Panc1 (cell line): ENCODE data around the gene NEK5. TPM values are rescaled to one million over a fixed set of nuclear protein-coding genes. Genes with fewer than 3 reads are reported as not detected.
"Not testable (repeated sequence)": the region's sequence is repeated elsewhere in the genome, so short reads cannot be mapped to it uniquely, and the experiment has no call there.

Source experiments
- ATAC-seq: fragments of 200-7000 bp; cut with Tn5 transposase; 2 replicates; pipeline ENCODE4 v1.9.1; 2020; ENCODE audit warnings: mild to moderate bottlenecking, moderate library complexity
- BruUV-seq: library from RNA; stranded (reverse); fragments of 400-500 nt; replicated peaks from 2 replicates; lab custom pipeline; 2021; lab: Mats Ljungman, UMichigan
- CTCF ChIA-PET: fragments of 300-600 bp; sonication (Branson Sonifier 250); formaldehyde crosslinking; loops from one replicate; lab custom pipeline; 2022; ENCODE audit warnings: antibody characterized with exemption; lab: Charles Lee
- POLR2A ChIA-PET: fragments of 300-600 bp; sonication (Branson Sonifier 250); formaldehyde crosslinking; loops from one replicate; lab custom pipeline; 2022; ENCODE audit warnings: antibody characterized with exemption; lab: Charles Lee
- DNase-seq: peaks from one replicate; pipeline ENCODE4 v3.0.0-alpha.2; 2010; ENCODE audit warnings: low read depth, low spot score
- H3K27ac ChIP-seq: 2 replicates; pipeline ENCODE4 v1.5.1; 2011; ENCODE audit warnings: mild to moderate bottlenecking, low read length, inconsistent platforms
- H3K27me3 ChIP-seq: fragments of 200-500 bp; sonication (Bioruptor generic); 2 replicates; pipeline ENCODE4 v1.6.0; 2014; ENCODE audit warnings: low read length, inconsistent platforms; ENCODE audit not compliant: control insufficient read depth, insufficient read depth
- H3K36me3 ChIP-seq: fragments of 200-500 bp; sonication (Bioruptor generic); 2 replicates; pipeline ENCODE4 v1.5.1; 2014; ENCODE audit warnings: inconsistent platforms, mild to moderate bottlenecking, low read length, moderate library complexity; ENCODE audit not compliant: control insufficient read depth, insufficient read depth
- H3K4me1 ChIP-seq: 2 replicates; pipeline ENCODE4 v1.5.1; 2011; ENCODE audit warnings: inconsistent platforms, mild to moderate bottlenecking, low read length, moderate library complexity; ENCODE audit not compliant: control insufficient read depth, insufficient read depth
- H3K4me3 ChIP-seq, 2 experiments: 2 replicates each; pipeline ENCODE4 v1.5.1; 2011 to 2012; ENCODE audit warnings: low read depth in 2 of 2, low read length in 2 of 2, mild to moderate bottlenecking in 2 of 2, inconsistent platforms in 1 of 2, moderate library complexity in 1 of 2
- H3K9me3 ChIP-seq: fragments of 200-500 bp; sonication (Bioruptor generic); 2 replicates; pipeline ENCODE4 v1.5.1; 2014; ENCODE audit warnings: low read depth, mild to moderate bottlenecking, inconsistent platforms, low read length, moderate library complexity; ENCODE audit not compliant: control insufficient read depth, insufficient read depth
- CTCF ChIP-seq: fragments of 450-650 bp; IDR thresholded peaks from 2 replicates; pipeline ENCODE4 v1.5.1; 2017; ENCODE audit warnings: mild to moderate bottlenecking
- POLR2AphosphoS5 ChIP-seq: IDR thresholded peaks from 2 replicates; pipeline ENCODE4 v1.6.1; 2012; ENCODE audit warnings: mild to moderate bottlenecking, low read depth, low read length, moderate library complexity
- REST ChIP-seq, 2 experiments: IDR thresholded peaks; 2 replicates each; pipeline ENCODE4 v1.6.1; 2011 to 2012; ENCODE audit warnings: low read depth in 2 of 2, control low read depth in 1 of 2, low read length in 1 of 2, mild to moderate bottlenecking in 1 of 2, moderate library complexity in 1 of 2; ENCODE audit not compliant: insufficient read depth in 1 of 2
- SIN3A ChIP-seq: IDR thresholded peaks from 2 replicates; pipeline ENCODE4 v1.6.1; 2012; ENCODE audit warnings: low read depth, mild to moderate bottlenecking, low read length, moderate library complexity, borderline replicate concordance; ENCODE audit not compliant: insufficient read depth
- TCF7L2 ChIP-seq: IDR thresholded peaks from 2 replicates; pipeline ENCODE4 v1.6.1; 2011; ENCODE audit warnings: mild to moderate bottlenecking, low read depth, low read length, inconsistent platforms
- in situ Hi-C: cut with HindIII; loops from 2 replicates; pipeline ENCODE4 v1.10.0; 2016; ENCODE audit warnings: low sequenced_read_pairs, low pct_unique_long_range_greater_than_20kb
- intact Hi-C: fragments of 100-400 bp; cut with micrococcal nuclease; formaldehyde crosslinking; loops from one replicate; pipeline ENCODE4 v1.10.0; 2022; ENCODE audit not compliant: unreplicated experiment
- total RNA-seq: library from RNA; stranded (reverse); gene quantifications from one replicate; pipeline ENCODE4 v1.2.1, GENCODE V29; 2021; ENCODE audit not compliant: unreplicated experiment

NEK5 gene
- total RNA-seq, 1 experiment from 2014 or later, result 0.08 TPM

GRCh38 chr13:52164989-52165388, 36.1 kb upstream of the NEK5 start:
- intact Hi-C loops, result no loop called here
- no peaks in the 10 kb centered on the region for H3K36me3 ChIP-seq

GRCh38 chr13:52163878-52164277, 35.0 kb upstream of the NEK5 start:
- BruUV-seq, H3K27ac ChIP-seq, POLR2A ChIA-PET, H3K9me3 ChIP-seq, H3K36me3 ChIP-seq, ATAC-seq, DNase-seq, CTCF ChIA-PET, H3K4me3 ChIP-seq, in situ Hi-C loops, H3K4me1 ChIP-seq, H3K27me3 ChIP-seq, intact Hi-C loops: not testable (repeated sequence)

More at GRCh38 chr13:52164989-52165388, 36.1 kb upstream of the NEK5 start:
- H3K4me1 ChIP-seq, result no peaks in the 10 kb centered on the region
- POLR2A ChIA-PET, result interaction anchor here (0.6 kb wide), 1 partner anchor 22 kb away, joined by 3 read pairs; no protein-coding TSS in a partner anchor
- H3K27me3 ChIP-seq, result no peaks in the 10 kb centered on the region
- no peak overlapping the region for H3K4me3 ChIP-seq
- ATAC-seq (no peak), DNase-seq (no peak)
- BruUV-seq, result no TSS peak
- in situ Hi-C loops, result no loop called here
- H3K27ac ChIP-seq, result no peak overlapping the region
- CTCF ChIA-PET, result no interaction called here
- H3K9me3 ChIP-seq, result no peaks in the 10 kb centered on the region
- no peak for TF ChIP-seq TCF7L2
- no peak for TF ChIP-seq CTCF
- TF ChIP-seq REST (IDR thresholded peaks at IDR 0.05; ENCODE audit: insufficient read depth in 1 of 2, low read depth in 2 of 2, low read length in 1 of 2), result no peak
- TF ChIP-seq SIN3A, result no peak
- TF ChIP-seq POLR2AphosphoS5, result no peak

- in situ Hi-C loops, result no loop called here
- Histone ChIP-seq H3K9me3 (no peaks in the 10 kb centered on the region), H3K4me1 (peaks cover 3% of the 10 kb centered on the region), H3K4me3 (no peak overlapping the region), H3K36me3 (no peaks in the 10 kb centered on the region; the same call in 1 of the 2 replicates), H3K27me3 (no peaks in the 10 kb centered on the region), H3K27ac (no peak overlapping the region)
- intact Hi-C loops, result no loop called here
- ATAC-seq (no peak), DNase-seq (no peak)
- BruUV-seq, result no TSS peak
- ChIA-PET POLR2A (interaction anchor here (0.6 kb wide), 2 partner anchors 234 to 250 kb away, joined by 3 read pairs; no protein-coding TSS in a partner anchor), CTCF (no interaction called here)
- TF ChIP-seq TCF7L2 (no peak), REST (IDR thresholded peaks at IDR 0.05; ENCODE audit: insufficient read depth in 1 of 2, low read depth in 2 of 2, low read length in 1 of 2) (no peak), POLR2AphosphoS5 (no peak), CTCF (no peak), SIN3A (no peak)
Observed at GRCh38 chr13:52162279-52163101, 33.6 kb upstream of the NEK5 start.
